H9 (cell line): Measurements from ENCODE around the gene NEB. TPM values are rescaled to one million over a fixed set of nuclear protein-coding genes. Genes with fewer than 3 reads are reported as not detected.

ENCODE experiments used
- DNase-seq: peaks from one replicate; pipeline ENCODE4 v3.0.0-alpha.2; 2017
- H2AFZ ChIP-seq: one replicate; pipeline ENCODE4 v1.6.1; 2013; ENCODE audit warnings: mild to moderate bottlenecking, low read length, control low read depth, moderate library complexity
- H2AK5ac ChIP-seq: 2 replicates; pipeline ENCODE4 v1.6.1; 2013; ENCODE audit warnings: low read length, control low read depth, mixed read lengths; ENCODE audit not compliant: insufficient read length
- H2BK120ac ChIP-seq: one replicate; pipeline ENCODE4 v1.6.1; 2013; ENCODE audit warnings: low read depth, mild to moderate bottlenecking, low read length, control low read depth, inconsistent platforms; ENCODE audit not compliant: poor library complexity, severe bottlenecking
- H2BK12ac ChIP-seq: 2 replicates; pipeline ENCODE4 v1.6.1; 2013; ENCODE audit warnings: low read length, control low read depth, mixed read lengths, low read depth; ENCODE audit not compliant: insufficient read length
- H2BK15ac ChIP-seq: 2 replicates; pipeline ENCODE4 v1.6.1; 2013; ENCODE audit warnings: low read depth, low read length, control low read depth
- H2BK20ac ChIP-seq: one replicate; pipeline ENCODE4 v1.6.1; 2013; ENCODE audit warnings: low read depth, mild to moderate bottlenecking, low read length, control low read depth, inconsistent platforms; ENCODE audit not compliant: poor library complexity, severe bottlenecking
- H2BK5ac ChIP-seq: 2 replicates; pipeline ENCODE4 v1.6.1; 2013; ENCODE audit warnings: low read length, control low read depth, mixed read lengths; ENCODE audit not compliant: insufficient read length
- H3K14ac ChIP-seq: 2 replicates; pipeline ENCODE4 v1.6.1; 2013; ENCODE audit warnings: low read length, control low read depth; ENCODE audit not compliant: insufficient read depth
- H3K18ac ChIP-seq: 2 replicates; pipeline ENCODE4 v1.6.1; 2013; ENCODE audit warnings: low read depth, mild to moderate bottlenecking, mixed read lengths, low read length, control low read depth; ENCODE audit not compliant: insufficient read length
- H3K23ac ChIP-seq: 2 replicates; pipeline ENCODE4 v1.6.1; 2013; ENCODE audit warnings: low read length, control low read depth, mixed read lengths, low read depth; ENCODE audit not compliant: insufficient read length
- H3K23me2 ChIP-seq: 2 replicates; pipeline ENCODE4 v1.6.1; 2013; ENCODE audit warnings: low read depth, mild to moderate bottlenecking, mixed read lengths, low read length, control low read depth; ENCODE audit not compliant: insufficient read length, poor library complexity, severe bottlenecking
- H3K27ac ChIP-seq: 2 replicates; pipeline ENCODE4 v1.5.1; 2013; ENCODE audit warnings: low read length, control low read depth, mixed read lengths, low read depth; ENCODE audit not compliant: insufficient read length
- H3K27me3 ChIP-seq: 2 replicates; pipeline ENCODE4 v1.6.1; 2013; ENCODE audit warnings: low read length, control low read depth, inconsistent platforms; ENCODE audit not compliant: insufficient read depth
- H3K4ac ChIP-seq: 2 replicates; pipeline ENCODE4 v1.6.1; 2013; ENCODE audit warnings: low read depth, mild to moderate bottlenecking, control low read depth, inconsistent platforms, low read length, moderate library complexity
- H3K4me1 ChIP-seq: 2 replicates; pipeline ENCODE4 v1.6.1; 2013; ENCODE audit warnings: low read length, control low read depth, inconsistent platforms; ENCODE audit not compliant: insufficient read depth
- H3K4me2 ChIP-seq: 2 replicates; pipeline ENCODE4 v1.6.1; 2013; ENCODE audit warnings: low read length, control low read depth, mixed read lengths; ENCODE audit not compliant: insufficient read length, insufficient read depth
- H3K56ac ChIP-seq: 2 replicates; pipeline ENCODE4 v1.6.1; 2013; ENCODE audit warnings: low read depth, mild to moderate bottlenecking, mixed read lengths, low read length, control low read depth; ENCODE audit not compliant: insufficient read length
- H3K79me1 ChIP-seq: 2 replicates; pipeline ENCODE4 v1.6.1; 2013; ENCODE audit warnings: low read depth, mild to moderate bottlenecking, moderate library complexity, low read length, control low read depth, inconsistent platforms; ENCODE audit not compliant: insufficient read depth, poor library complexity, severe bottlenecking
- H3K79me2 ChIP-seq: 2 replicates; pipeline ENCODE4 v1.6.1; 2013; ENCODE audit warnings: low read length, control low read depth, inconsistent platforms; ENCODE audit not compliant: insufficient read depth
- H3K9ac ChIP-seq: 2 replicates; pipeline ENCODE4 v1.6.1; 2013; ENCODE audit warnings: low read length, control low read depth, mixed read lengths; ENCODE audit not compliant: insufficient read length; ENCODE audit errors: extremely low read depth
- H3K9me3 ChIP-seq: one replicate; pipeline ENCODE4 v1.6.1; 2013; ENCODE audit warnings: low read depth, low read length, inconsistent platforms; ENCODE audit not compliant: control insufficient read depth
- H3T11ph ChIP-seq: one replicate; pipeline ENCODE4 v1.6.1; 2013; ENCODE audit warnings: mild to moderate bottlenecking, low read length, control low read depth, inconsistent platforms
- H4K20me1 ChIP-seq: one replicate; pipeline ENCODE4 v1.6.1; 2013; ENCODE audit not compliant: control insufficient read depth, insufficient read length, insufficient read depth
- H4K5ac ChIP-seq: 2 replicates; pipeline ENCODE4 v1.6.1; 2013; ENCODE audit warnings: low read depth, mild to moderate bottlenecking, mixed read lengths, low read length, control low read depth; ENCODE audit not compliant: insufficient read length
- H4K8ac ChIP-seq: replicated peaks from 2 replicates; pipeline ENCODE4 v1.6.1; 2013; ENCODE audit warnings: low read length, control low read depth, mixed read lengths, low read depth; ENCODE audit not compliant: insufficient read length
- H4K91ac ChIP-seq: 2 replicates; pipeline ENCODE4 v1.6.1; 2013; ENCODE audit warnings: low read depth, mild to moderate bottlenecking, moderate library complexity, mixed read lengths, low read length, control low read depth; ENCODE audit not compliant: insufficient read length
- H3K27ac Mint-ChIP-seq, 3 experiments: 2 replicates in 2 of 3; 3 replicates in 1 of 3; pipeline ENCODE4 v1.8.0; 2020 to 2021; ENCODE audit warnings: mixed read lengths in 3 of 3, mild to moderate bottlenecking in 1 of 3, moderate library complexity in 1 of 3
- H3K27me3 Mint-ChIP-seq: 2 replicates; pipeline ENCODE4 v1.8.0; 2021; ENCODE audit warnings: low read depth, mild to moderate bottlenecking, moderate library complexity, mixed read lengths
- H3K36me3 Mint-ChIP-seq, 3 experiments: 2 replicates in 2 of 3; 3 replicates in 1 of 3; pipeline ENCODE4 v1.8.0; 2020 to 2021; ENCODE audit warnings: low read depth in 3 of 3, mixed read lengths in 3 of 3; ENCODE audit not compliant: insufficient read depth in 1 of 3
- H3K4me1 Mint-ChIP-seq, 2 experiments: 2 replicates each; pipeline ENCODE4 v1.8.0; 2020; ENCODE audit warnings: mixed read lengths in 2 of 2
- H3K4me3 Mint-ChIP-seq, 2 experiments: 2 replicates in 1 of 2; 3 replicates in 1 of 2; pipeline ENCODE4 v1.8.0; 2020 to 2021; ENCODE audit warnings: mild to moderate bottlenecking in 2 of 2, mixed read lengths in 2 of 2, moderate library complexity in 1 of 2
- H3K9me3 Mint-ChIP-seq, 2 experiments: 2 replicates in 1 of 2; 3 replicates in 1 of 2; pipeline ENCODE4 v1.8.0; 2020; ENCODE audit warnings: mild to moderate bottlenecking in 2 of 2, mixed read lengths in 2 of 2, moderate library complexity in 1 of 2
- WGBS: extraction: QIAGEN DNeasy Blood & Tissue Kit; methylation state at CpG from one replicate; pipeline ENCODE4 v1.1.7; 2013; ENCODE audit warnings: missing lambda C conversion rate, low lambda C conversion rate, mixed read lengths; ENCODE audit not compliant: insufficient read length; ENCODE audit errors: extremely low coverage; 5-methylcytosine and 5-hydroxymethylcytosine counted together
- total RNA-seq: library from RNA; stranded (reverse); gene quantifications from 2 replicates; pipeline ENCODE4 v1.2.1, GENCODE V29; 2021
- TF ChIP-seq, protein P1 (sequence below): fragments of 200-600 bp; sonication (generic); conservative IDR thresholded peaks from 3 replicates; pipeline ENCODE4 v1.8.0; 2021; ENCODE audit warnings: antibody characterized with exemption, mild to moderate bottlenecking

NEB gene
- total RNA-seq, 1 experiment from 2014 or later, result 0.98 TPM

DNA sequence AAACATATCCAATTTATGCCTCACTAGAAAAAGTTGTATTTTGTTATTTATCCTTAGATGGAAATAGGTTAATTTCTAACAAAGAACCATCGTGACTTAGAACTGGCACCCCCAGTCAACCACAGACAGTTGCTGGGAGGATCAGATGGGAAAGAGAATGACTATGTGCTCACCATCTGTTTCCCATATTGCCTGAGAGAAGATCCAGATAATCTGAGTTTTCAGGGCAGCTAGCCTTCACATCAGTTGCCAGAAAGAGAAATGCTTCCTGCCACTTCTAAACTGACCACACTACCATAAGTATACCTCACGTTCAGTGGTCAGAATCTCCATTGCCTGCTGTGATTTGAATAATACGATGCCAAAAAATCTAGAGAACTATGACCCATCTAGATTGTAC is 28.4 kb upstream of the NEB start:
- no peaks in the 10 kb centered on the region for H3K79me1 ChIP-seq
- Mint-ChIP-seq H3K27me3 (no peaks in the 10 kb centered on the region), H3K4me3 (no peak overlapping the region), H3K9me3 (no peaks in the 10 kb centered on the region), H3K36me3 (no peaks in the 10 kb centered on the region; a peak in 1 of 7 replicates), H3K4me1 (peaks cover 15 to 16% of the 10 kb centered on the region in 2 experiments), H3K27ac (no peak overlapping the region)
- no peaks in the 10 kb centered on the region for H3K23me2 ChIP-seq
- no peaks in the 10 kb centered on the region for H3K4me1 ChIP-seq
- TF ChIP-seq, protein P1, sequence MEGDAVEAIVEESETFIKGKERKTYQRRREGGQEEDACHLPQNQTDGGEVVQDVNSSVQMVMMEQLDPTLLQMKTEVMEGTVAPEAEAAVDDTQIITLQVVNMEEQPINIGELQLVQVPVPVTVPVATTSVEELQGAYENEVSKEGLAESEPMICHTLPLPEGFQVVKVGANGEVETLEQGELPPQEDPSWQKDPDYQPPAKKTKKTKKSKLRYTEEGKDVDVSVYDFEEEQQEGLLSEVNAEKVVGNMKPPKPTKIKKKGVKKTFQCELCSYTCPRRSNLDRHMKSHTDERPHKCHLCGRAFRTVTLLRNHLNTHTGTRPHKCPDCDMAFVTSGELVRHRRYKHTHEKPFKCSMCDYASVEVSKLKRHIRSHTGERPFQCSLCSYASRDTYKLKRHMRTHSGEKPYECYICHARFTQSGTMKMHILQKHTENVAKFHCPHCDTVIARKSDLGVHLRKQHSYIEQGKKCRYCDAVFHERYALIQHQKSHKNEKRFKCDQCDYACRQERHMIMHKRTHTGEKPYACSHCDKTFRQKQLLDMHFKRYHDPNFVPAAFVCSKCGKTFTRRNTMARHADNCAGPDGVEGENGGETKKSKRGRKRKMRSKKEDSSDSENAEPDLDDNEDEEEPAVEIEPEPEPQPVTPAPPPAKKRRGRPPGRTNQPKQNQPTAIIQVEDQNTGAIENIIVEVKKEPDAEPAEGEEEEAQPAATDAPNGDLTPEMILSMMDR, result no peak
- H4K5ac ChIP-seq, result no peak overlapping the region
- no peak overlapping the region for H3K23ac ChIP-seq
- no peak overlapping the region for H2BK120ac ChIP-seq
- no peak overlapping the region for H2BK20ac ChIP-seq
- H2AK5ac ChIP-seq, result no peak overlapping the region
- no peak overlapping the region for H3K56ac ChIP-seq
- no peak overlapping the region for H3K4ac ChIP-seq
- no peak overlapping the region for H2AFZ ChIP-seq
- H3K79me2 ChIP-seq, result no peaks in the 10 kb centered on the region
- no peak overlapping the region for H3K14ac ChIP-seq
- peaks cover 2% of the 10 kb centered on the region for H4K20me1 ChIP-seq
- H4K8ac ChIP-seq, result no peak overlapping the region
- no peak overlapping the region for H3K27ac ChIP-seq
- H3K4me2 ChIP-seq, result no peak overlapping the region
- no peak overlapping the region for H3K18ac ChIP-seq
- H2BK15ac ChIP-seq, result no peak overlapping the region
- H2BK5ac ChIP-seq, result no peak overlapping the region
- no peaks in the 10 kb centered on the region for H3K9me3 ChIP-seq
- no CpG with 5 or more reads among the region's 3 CpGs for WGBS
- no peak overlapping the region for H3K9ac ChIP-seq
- H3K27me3 ChIP-seq, result no peaks in the 10 kb centered on the region
- H2BK12ac ChIP-seq, result no peak overlapping the region
- H3T11ph ChIP-seq, result no peak overlapping the region
- DNase-seq, result no peak
- no peak overlapping the region for H4K91ac ChIP-seq
